Fibroblast of lung (primary cell): ENCODE data around the gene CFAP70.

ENCODE experiments used
- CTCF ChIP-seq, 2 donors: IDR thresholded peaks in 1 of 2; conservative IDR thresholded peaks in 1 of 2; 1 replicate in 1 of 2; 2 replicates in 1 of 2; pipeline ENCODE4 v1.5.1; 2011 to 2012; ENCODE audit warnings: low read length in 2 of 2, control low read depth in 1 of 2, inconsistent platforms in 1 of 2, low read depth in 1 of 2, mild to moderate bottlenecking in 1 of 2
- EZH2 ChIP-seq: IDR thresholded peaks from 2 replicates; pipeline ENCODE4 v1.5.1; 2012; ENCODE audit warnings: low read length, control low read depth, mild to moderate bottlenecking; ENCODE audit errors: missing control alignments

- TF ChIP-seq CTCF (conservative IDR thresholded peaks at IDR 0.05 in 1 of 2, IDR thresholded peaks at IDR 0.05 in 1 of 2; ENCODE audit: low read depth in 1 of 2, low read length in 2 of 2) (peak in 1 of 2 donors; percentile 21), EZH2 (no peak)
Measured at GRCh38 chr10:73398024-73398423, 39.4 kb upstream of the CFAP70 start.
